Astrocyte of the cerebellum (primary cell): Measurements from ENCODE around the gene CENPP.
A peak's percentile ranks its signal among the peaks of the same experiment; 100 is the strongest.

Source experiments
- DNase-seq: peaks from one replicate; pipeline ENCODE4 v3.0.0-alpha.2; 2011; ENCODE audit warnings: low read depth
- H3K4me3 ChIP-seq: 2 replicates; pipeline ENCODE4 v1.5.1; 2011; ENCODE audit warnings: mild to moderate bottlenecking, low read depth, low read length, moderate library complexity
- in situ Hi-C: cut with HindIII; loops from 2 replicates; pipeline ENCODE4 v1.10.0; 2017; ENCODE audit warnings: low sequenced_read_pairs
- TF ChIP-seq, protein P1 (sequence below): IDR thresholded peaks from 2 replicates; pipeline ENCODE4 v1.5.1; 2012; ENCODE audit warnings: low read length, low read depth, moderate library complexity, mild to moderate bottlenecking; ENCODE audit errors: missing control alignments

Gene CENPP

DNA sequence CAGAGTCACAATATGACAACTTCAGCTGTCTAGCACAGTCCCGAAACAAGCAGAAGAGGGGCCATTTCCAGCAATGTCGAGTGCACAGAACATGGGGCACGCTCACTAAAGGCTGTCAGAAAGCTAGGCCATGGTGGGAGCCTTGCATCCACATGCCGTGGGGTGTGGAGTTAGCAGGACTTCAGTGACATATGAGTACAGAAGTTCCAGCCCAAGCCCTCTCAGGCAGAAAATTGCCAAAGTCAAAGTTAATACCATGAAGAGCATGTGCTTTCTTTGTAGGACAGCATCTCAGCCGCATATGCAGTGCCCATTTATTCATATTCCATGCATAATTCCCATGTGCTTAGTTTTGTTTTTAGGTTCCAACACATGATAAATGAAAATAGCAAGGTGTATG, 183.3 kb downstream of the CENPP start:
- TF ChIP-seq, protein P1, sequence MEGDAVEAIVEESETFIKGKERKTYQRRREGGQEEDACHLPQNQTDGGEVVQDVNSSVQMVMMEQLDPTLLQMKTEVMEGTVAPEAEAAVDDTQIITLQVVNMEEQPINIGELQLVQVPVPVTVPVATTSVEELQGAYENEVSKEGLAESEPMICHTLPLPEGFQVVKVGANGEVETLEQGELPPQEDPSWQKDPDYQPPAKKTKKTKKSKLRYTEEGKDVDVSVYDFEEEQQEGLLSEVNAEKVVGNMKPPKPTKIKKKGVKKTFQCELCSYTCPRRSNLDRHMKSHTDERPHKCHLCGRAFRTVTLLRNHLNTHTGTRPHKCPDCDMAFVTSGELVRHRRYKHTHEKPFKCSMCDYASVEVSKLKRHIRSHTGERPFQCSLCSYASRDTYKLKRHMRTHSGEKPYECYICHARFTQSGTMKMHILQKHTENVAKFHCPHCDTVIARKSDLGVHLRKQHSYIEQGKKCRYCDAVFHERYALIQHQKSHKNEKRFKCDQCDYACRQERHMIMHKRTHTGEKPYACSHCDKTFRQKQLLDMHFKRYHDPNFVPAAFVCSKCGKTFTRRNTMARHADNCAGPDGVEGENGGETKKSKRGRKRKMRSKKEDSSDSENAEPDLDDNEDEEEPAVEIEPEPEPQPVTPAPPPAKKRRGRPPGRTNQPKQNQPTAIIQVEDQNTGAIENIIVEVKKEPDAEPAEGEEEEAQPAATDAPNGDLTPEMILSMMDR = no peak
- DNase-seq = no peak
- no peak overlapping the region for H3K4me3 ChIP-seq
- in situ Hi-C loops = no loop called here

DNA sequence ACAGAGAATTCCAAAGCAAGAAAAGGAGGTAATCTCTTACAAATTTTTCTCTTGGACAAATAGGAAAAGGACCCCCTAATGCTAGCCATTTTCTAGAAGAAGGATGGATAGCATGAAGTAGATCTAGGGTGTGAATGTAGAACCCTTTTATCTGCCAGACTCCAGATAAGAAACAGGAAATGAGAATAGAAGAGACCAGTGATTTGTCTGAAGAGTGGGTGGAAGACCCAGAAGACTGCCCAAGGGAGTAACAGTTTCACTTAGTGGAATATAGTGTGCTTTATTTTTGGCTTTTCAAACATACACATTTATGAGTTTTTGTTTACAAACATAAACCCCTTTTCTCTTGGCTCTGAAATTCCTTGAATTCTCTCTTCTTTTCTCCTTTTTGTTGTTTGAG, 185.0 kb downstream of the CENPP start:
- in situ Hi-C loops = no loop called here
- H3K4me3 ChIP-seq = no peak overlapping the region

DNA sequence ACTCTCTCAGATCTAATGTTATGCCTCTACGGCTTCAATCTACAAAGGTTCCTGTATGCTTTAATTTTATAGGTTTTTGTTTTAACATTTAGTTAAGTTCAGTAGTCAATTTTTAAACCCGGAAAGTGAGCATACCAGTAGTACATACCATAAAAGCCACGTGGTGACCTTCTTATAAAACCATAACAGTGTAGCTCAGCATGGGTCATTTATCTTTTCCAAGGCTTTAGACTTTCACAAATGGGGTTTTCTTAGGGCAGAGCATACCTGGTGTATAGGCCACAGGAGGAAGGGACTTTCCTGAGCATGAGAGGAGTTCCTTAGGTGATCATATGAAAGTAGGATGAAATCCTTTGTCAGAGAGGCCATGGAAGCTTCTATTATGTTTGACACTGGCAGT, 186.9 kb downstream of the CENPP start:
- TF ChIP-seq, protein P1 = no peak
- no peak overlapping the region for H3K4me3 ChIP-seq
- in situ Hi-C loops = no loop called here
- DNase-seq = peak; percentile 60

More for the DNA sequence above, 185.0 kb downstream of the CENPP start:
- no peak for DNase-seq
- TF ChIP-seq, protein P1 = no peak

DNA sequence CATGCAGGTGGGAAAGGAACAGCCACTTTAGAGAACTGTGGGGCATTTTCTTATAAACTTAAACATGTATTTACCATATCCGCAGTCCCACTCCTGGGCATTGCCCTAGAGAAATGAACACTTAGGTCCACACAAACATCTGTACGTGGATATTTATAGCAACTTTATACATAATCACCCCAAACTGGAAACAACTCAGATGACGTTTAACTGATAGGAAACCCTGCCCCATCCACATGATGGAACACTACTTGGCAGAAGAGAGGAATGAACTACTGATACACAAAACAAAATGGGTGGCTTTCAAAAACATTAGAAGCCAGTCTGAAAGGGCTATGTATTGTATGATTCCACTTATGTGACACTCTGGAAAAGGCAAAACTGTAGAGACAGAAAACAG, 187.6 kb downstream of the CENPP start:
- no peak overlapping the region for H3K4me3 ChIP-seq
- in situ Hi-C loops = no loop called here
- DNase-seq = no peak
- TF ChIP-seq, protein P1 = no peak

DNA sequence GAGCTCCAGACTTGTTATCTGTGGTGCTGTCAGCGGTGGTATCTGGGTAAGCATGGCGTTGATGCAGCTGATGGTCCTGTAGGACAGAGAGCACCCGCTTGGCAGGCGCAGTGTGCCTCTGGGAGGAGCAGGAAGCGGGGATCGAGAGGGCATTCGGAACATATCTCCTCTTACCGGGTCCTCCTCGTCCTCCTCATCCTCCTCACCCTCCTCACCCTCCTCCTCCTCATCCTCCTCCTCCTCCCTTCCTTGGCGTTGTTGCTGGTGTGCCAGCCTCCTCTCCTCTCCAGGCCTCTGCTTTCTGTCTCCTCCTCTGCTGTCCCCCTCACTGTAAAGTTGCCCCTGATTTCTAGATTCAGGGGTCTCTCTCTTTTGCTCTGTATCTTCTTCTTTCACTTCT, 188.9 kb downstream of the CENPP start:
- H3K4me3 ChIP-seq = no peak overlapping the region
- TF ChIP-seq, protein P1 = no peak
- no peak for DNase-seq
- in situ Hi-C loops = no loop called here

DNA sequence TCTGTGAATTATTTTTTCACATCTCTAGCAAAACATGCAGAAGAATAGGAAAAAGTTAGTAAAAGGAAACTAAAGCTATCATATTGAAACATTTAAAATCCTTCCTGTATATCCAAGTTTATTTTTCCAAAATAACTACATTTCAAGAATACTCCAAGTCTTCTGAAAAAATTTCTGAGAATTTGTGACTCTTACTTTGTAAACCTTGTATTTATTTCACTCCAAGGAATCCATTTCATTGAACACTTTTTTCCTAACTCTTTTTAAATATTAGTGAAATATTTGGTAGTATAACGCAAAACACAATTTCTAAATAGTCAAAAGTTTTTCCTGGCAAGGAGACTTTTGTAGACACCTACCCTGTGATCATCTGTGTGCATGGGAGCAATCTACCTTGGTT, 190.8 kb downstream of the CENPP start:
- in situ Hi-C loops = no loop called here
- DNase-seq = no peak
- TF ChIP-seq, protein P1 = no peak
- H3K4me3 ChIP-seq = no peak overlapping the region

DNA sequence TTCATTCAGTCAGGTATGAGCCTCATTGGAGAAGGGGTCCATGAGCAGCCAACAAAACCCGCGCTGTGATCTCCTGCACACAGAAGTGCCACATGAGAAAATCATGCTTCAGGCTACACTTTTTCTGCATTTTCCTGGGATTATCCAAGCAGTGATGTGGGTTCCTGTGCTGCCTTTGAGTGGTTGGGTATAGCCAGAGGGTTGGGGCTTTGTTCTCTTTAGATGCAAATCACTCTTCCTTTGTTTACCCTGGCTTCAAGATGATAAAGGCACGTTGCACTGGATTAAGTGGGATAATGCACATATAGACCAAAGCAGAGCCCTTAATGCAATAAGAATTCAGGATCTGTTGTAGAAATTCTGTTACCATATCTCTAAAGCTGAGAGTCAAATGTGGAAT, 191.3 kb downstream of the CENPP start:
- DNase-seq = no peak
- TF ChIP-seq, protein P1 = no peak
- no peak overlapping the region for H3K4me3 ChIP-seq
- in situ Hi-C loops = no loop called here
